Bone marrow (tissue), 2 donors: Measurements from ENCODE around the gene PRAMEF17.
A peak's percentile ranks its signal among the peaks of the same experiment; 100 is the strongest.
"Not testable (repeated sequence)": the region's sequence is repeated elsewhere in the genome, so short reads cannot be mapped to it uniquely, and the experiment has no call there.

Experiments used
- DNase-seq, 2 donors: peaks; one replicate each; lab custom pipeline; 2025; lab: John Stamatoyannopoulos, UW

Gene PRAMEF17, protein sequence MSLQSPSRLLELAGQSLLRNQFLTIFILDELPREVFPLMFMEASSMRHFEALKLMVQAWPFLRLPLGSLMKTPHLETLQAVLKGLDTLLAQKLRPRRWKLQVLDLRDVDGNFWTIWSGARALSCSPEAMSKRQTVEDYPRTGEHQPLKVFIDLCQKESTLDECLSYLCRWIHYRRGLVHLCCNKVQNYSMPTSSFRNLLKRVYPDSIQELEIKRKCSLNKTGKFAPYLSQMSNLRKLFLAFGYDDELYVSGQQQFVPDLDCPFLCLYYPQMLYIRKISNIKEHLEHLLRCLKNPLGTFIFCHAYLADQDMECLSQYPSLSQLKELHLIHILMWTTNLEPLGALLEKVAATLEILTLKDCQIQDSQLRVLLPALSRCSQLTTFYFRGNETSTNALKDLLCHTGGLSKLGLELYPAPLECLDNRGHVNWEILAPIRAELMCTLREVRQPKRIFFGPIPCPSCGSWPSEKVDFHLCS

DNA sequence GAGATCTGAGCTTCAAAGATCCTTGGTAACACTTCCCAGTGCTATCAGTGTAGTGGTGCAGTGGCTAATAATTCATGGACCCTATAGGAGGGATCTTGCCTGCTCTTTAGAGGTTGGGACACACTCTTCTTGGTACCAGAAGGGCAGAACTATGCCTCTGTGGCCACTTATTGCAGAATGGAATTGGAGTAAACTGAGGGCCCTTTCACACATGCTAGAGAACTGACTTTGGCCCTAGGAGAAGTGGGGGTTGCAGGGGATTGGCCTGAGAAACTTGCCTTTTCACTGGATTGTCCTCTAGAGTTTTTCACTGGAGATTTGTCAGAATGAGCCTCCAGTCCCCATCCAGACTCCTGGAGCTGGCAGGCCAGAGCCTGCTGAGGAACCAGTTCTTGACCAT, at the start of gene PRAMEF17:
PRAMEF17 (plus strand) TSS at position 301 of the 400 bp plus-strand sequence; CDS start at position 327, 26 bp downstream.
- not testable (repeated sequence) for DNase-seq

DNA sequence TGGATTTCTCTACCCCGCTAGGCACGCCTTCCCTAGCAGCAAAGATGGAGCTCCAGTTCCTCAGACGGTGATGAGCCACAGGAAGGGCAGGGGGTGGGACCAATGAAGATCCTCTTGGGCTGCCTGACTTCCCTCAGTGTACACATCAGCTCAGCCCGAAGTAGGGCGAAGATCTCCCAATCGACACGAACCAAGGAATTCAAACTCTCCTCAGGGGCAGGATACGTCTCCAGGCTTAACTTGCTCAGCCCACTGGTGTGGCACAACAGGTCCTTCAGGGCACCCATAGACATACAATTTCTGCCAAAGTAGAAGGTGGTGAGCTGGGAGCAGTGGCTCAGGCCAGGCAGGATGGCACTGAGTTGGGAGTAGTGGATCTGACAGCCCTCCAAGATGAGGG, 46.9 kb upstream of the PRAMEF17 start:
- not testable (repeated sequence) for DNase-seq

GRCh38 chr1:13347034-13347433, 42.4 kb upstream of the PRAMEF17 start, which contains the start of gene PRAMEF14:
Gene PRAMEF14 (minus strand): TSS chr1:13347134. CDS start chr1:13345314, 1,820 bp downstream.
- not testable (repeated sequence) for DNase-seq

DNA sequence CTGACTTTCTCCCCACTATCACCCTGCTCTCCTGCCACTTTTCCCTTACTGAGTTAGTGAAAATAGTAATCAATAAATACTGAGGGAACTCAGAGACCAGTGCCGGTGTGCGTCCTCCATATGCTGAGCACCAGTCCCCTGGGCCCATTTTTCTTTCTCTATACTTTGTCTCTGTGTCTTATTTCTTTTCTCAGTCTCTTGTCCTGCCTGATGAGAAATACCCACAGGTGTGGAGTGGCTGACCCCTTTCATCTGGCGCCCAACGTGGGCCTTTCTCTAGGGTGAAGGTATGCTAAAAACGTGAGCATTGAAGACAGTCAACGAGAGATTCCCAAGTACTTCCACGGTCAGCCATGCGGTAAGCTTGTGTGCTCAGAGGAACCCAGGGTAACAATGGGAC, 36.0 kb upstream of the PRAMEF17 start:
- DNase-seq: not testable (repeated sequence)

DNA sequence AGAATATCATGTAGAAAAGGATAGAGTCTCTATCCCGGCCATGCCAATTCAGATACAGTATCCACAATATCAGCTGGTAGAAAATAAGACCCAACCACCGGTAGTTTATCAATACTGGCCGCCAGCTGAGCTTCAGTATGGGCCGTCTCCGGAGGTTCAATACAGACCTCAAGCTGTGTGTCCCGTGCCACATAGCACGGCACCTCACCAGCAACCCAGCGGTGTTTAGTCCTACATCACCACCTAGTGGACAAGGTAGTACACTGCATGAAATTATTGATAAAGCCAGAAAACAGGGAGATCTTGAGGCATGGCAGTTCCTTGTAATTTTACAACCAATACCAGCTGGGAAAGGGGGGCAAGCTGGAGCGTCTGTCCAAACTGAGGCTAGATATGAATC, 35.0 kb upstream of the PRAMEF17 start:
- DNase-seq: not testable (repeated sequence)

- peak in 1 of 2 donors; percentile 37 for DNase-seq
Observed at GRCh38 chr1:13356774-13357173, 32.7 kb upstream of the PRAMEF17 start.

- DNase-seq: not testable (repeated sequence)
Observed at GRCh38 chr1:13362364-13362763, 27.1 kb upstream of the PRAMEF17 start.

GRCh38 chr1:13364928-13365327, 24.5 kb upstream of the PRAMEF17 start:
- not testable (repeated sequence) for DNase-seq

GRCh38 chr1:13366536-13366935, 22.9 kb upstream of the PRAMEF17 start:
- DNase-seq: not testable (repeated sequence)

DNA sequence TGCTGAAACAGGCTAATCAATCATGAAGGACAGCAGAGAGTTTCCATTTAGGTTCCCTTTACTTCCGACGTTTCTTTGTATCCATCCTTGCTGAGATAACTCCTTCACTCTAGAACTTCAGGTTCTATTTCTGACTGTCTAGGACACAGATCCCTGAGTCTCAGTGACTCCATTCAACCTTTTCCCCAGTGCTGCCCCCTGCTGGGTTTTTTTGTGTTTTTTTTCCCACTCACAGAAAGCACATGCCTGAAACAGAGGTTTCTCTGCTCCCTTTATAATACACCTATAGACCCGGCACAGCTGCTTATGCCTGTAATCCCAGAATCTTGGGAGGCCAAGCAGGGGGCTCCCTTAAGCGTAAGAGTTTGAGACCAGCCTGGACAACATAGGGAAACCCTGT, 20.9 kb upstream of the PRAMEF17 start:
- DNase-seq: not testable (repeated sequence)

- not testable (repeated sequence) for DNase-seq
Observed at GRCh38 chr1:13378983-13379382, 10.4 kb upstream of the PRAMEF17 start.

GRCh38 chr1:13380380-13380779, 9.1 kb upstream of the PRAMEF17 start:
- not testable (repeated sequence) for DNase-seq

- DNase-seq: not testable (repeated sequence)
Observed at GRCh38 chr1:13393004-13393403, 3.6 kb downstream of the PRAMEF17 start.

DNA sequence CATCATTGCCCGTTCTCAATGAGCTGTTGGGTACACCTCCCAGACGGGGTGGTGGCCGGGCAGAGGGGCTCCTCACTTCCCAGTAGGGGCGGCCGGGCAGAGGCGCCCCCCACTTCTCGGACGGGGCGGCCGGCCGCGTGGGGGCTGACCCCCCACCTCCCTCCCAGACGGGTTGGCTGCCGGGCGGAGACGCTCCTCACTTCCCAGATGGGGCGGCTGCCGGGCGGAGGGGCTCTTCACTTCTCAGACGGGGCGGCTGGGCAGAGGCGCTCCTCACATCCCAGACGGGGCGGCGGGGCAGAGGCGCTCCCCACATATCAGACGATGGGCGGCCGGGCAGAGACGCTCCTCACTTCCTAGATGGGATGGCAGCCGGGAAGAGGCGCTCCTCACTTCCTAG, 5.3 kb downstream of the PRAMEF17 start:
- DNase-seq: not testable (repeated sequence)

GRCh38 chr1:13395311-13395710, 5.9 kb downstream of the PRAMEF17 start:
- not testable (repeated sequence) for DNase-seq

- DNase-seq: no peak
Observed at GRCh38 chr1:13407811-13408210, 18.4 kb downstream of the PRAMEF17 start.

DNA sequence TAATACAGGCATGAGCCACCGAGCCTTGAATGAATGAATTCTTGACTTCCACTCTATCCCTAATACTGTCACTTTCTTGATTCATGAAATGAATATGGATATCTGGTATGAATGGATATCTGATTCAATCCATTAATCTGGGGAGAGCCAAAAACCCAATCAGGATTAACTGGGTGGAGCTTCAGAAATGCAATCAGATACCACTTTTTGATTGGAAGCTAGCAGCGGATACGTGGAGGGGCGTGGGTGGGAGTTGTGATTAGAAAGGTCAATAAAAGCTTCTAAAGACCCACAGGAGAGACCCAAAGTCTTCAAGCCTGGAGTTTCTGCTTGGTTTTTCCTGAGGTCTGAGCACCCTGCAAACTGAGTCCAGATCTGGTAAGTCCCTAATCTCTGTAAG, 20.7 kb downstream of the PRAMEF17 start, which contains the start of gene PRAMEF20:
PRAMEF20 (plus strand) TSS at position 301 of the 400 bp plus-strand sequence. CDS start 5,905 bp downstream, outside the sequence.
- not testable (repeated sequence) for DNase-seq

DNA sequence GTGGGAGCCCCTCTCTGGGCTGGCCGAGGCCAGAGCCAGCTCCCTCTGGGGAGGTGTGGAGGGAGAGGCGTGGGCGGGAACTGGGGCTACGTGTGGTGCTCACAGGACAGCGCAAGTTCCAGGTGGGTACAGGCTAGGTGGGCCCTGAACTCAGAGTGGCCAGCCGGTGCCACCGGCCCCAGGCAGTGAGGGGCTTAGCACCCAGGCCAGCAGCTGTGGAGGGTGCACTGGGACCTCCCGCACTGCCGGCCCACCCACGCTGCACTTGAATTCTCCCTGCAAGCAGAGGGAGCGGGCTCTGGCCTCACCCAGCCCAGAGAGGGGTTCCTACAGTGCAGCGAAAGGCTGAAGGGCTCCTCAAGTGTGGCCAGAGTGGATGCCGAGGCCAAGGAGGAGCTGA, 41.1 kb downstream of the PRAMEF17 start:
- no peak for DNase-seq

- DNase-seq: no peak
Observed at GRCh38 chr1:13432251-13432650, 42.8 kb downstream of the PRAMEF17 start.

GRCh38 chr1:13433694-13434358, 44.4 kb downstream of the PRAMEF17 start:
- DNase-seq: not testable (repeated sequence)

GRCh38 chr1:13435458-13435857, 46.0 kb downstream of the PRAMEF17 start:
- DNase-seq: no peak

DNA sequence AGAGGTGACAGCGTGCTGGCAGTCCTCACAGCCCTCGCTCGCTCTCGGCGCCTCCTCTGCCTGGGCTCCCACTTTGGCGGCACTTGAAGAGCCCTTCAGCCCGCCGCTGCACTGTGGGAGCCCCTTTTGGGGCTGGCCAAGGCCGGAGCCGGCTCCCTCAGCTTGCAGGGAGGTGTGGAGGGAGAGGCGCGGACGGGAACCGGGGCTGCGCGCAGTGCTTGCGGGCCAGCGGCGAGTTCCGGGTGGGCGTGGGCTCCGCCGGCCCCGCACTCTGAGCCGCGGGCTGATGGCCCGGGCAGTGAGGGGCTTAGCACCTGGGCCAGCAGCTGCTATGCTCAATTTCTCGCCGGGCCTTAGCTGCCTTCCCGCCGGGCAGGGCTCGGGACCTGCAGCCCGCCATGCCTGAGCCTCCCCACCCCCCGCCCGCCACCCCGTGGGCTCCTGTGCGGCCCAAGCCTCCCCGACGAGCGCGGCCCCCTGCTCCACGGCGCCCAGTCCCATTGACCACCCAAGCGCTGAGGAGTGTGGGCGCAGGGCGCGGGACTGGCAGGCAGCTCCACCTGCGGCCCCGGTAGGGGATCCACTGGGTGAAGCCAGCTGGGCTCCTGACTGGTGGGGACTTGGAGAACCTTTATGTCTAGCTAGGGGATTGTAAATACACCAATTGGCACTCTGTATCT, 49.8 kb downstream of the PRAMEF17 start:
- not testable (repeated sequence) for DNase-seq
